HG02759 (cell line): ENCODE measurements around the gene RBFOX2.

ENCODE experiments used
- ATAC-seq: cut with Tn5 transposase; IDR thresholded peaks from one replicate; pipeline ENCODE4 v1.9.1; 2021; ENCODE audit warnings: mild to moderate bottlenecking, moderate library complexity; ENCODE audit not compliant: unreplicated experiment

The RBFOX2 gene

GRCh38 chr22:35873426-35873825 is 155.2 kb downstream of the RBFOX2 start:
- ATAC-seq, result no peak

GRCh38 chr22:35872451-35872850 is 156.2 kb downstream of the RBFOX2 start:
- ATAC-seq, result no peak

GRCh38 chr22:35870517-35871293 is 157.9 kb downstream of the RBFOX2 start:
- ATAC-seq, result no peak

- no peak for ATAC-seq
Observed at GRCh38 chr22:35868938-35869337, 159.7 kb downstream of the RBFOX2 start.

GRCh38 chr22:35866651-35867050 is 162.0 kb downstream of the RBFOX2 start:
- ATAC-seq, result no peak

- ATAC-seq, result no peak
Observed at GRCh38 chr22:35864545-35865165, 164.0 kb downstream of the RBFOX2 start.

GRCh38 chr22:35863432-35863831 is 165.2 kb downstream of the RBFOX2 start:
- ATAC-seq, result no peak

GRCh38 chr22:35862697-35863096 is 165.9 kb downstream of the RBFOX2 start:
- no peak for ATAC-seq

- ATAC-seq, result no peak
Observed at GRCh38 chr22:35861451-35861850, 167.2 kb downstream of the RBFOX2 start.

- no peak for ATAC-seq
Observed at GRCh38 chr22:35860837-35861236, 167.8 kb downstream of the RBFOX2 start.

GRCh38 chr22:35860087-35860733 is 168.4 kb downstream of the RBFOX2 start:
- no peak for ATAC-seq

GRCh38 chr22:35854334-35854733 is 174.3 kb downstream of the RBFOX2 start:
- no peak for ATAC-seq

- no peak for ATAC-seq
Observed at GRCh38 chr22:35852076-35852475, 176.5 kb downstream of the RBFOX2 start.

GRCh38 chr22:35850831-35851230 is 177.8 kb downstream of the RBFOX2 start:
- no peak for ATAC-seq

GRCh38 chr22:35846804-35847203 is 181.8 kb downstream of the RBFOX2 start:
- ATAC-seq, result no peak

- no peak for ATAC-seq
Observed at GRCh38 chr22:35844886-35845285, 183.7 kb downstream of the RBFOX2 start.

- ATAC-seq, result no peak
Observed at GRCh38 chr22:35842954-35843353, 185.7 kb downstream of the RBFOX2 start.

- ATAC-seq, result no peak
Observed at GRCh38 chr22:35842519-35842913, 186.1 kb downstream of the RBFOX2 start.

GRCh38 chr22:35841907-35842518 is 186.6 kb downstream of the RBFOX2 start:
- no peak for ATAC-seq

GRCh38 chr22:35840302-35840739 is 188.3 kb downstream of the RBFOX2 start:
- ATAC-seq, result no peak

- no peak for ATAC-seq
Observed at GRCh38 chr22:35839841-35840301, 188.8 kb downstream of the RBFOX2 start.
